EH (cell line): Measurements from ENCODE around the gene EIF4A3.

ENCODE experiments used
- DNase-seq: peaks from one replicate; pipeline ENCODE4 v3.0.0-alpha.2; 2015; ENCODE audit warnings: low read depth

Gene EIF4A3

GRCh38 chr17:80111702-80112470, 35.0 kb downstream of the EIF4A3 start:
- no peak for DNase-seq

- DNase-seq: no peak
Measured at GRCh38 chr17:80110927-80111701, 35.8 kb downstream of the EIF4A3 start.

DNA sequence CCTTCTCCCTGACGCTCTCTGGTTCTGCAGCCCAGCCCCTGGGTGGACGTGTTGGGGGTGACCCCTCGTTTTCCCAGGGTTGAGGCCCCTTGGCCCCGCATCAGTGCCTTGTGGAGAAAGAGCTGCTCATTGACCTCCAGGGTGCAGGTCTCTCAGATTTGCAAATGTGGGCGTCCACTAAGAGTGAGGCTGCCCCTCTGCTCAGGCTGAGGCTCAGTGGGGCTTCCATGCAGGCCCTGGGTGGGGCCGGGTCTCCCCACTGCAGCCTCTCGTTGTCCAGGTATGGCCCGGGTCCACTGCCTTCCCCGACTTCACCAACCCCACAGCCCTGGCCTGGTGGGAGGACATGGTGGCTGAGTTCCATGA, 36.5 kb downstream of the EIF4A3 start:
- no peak for DNase-seq

DNA sequence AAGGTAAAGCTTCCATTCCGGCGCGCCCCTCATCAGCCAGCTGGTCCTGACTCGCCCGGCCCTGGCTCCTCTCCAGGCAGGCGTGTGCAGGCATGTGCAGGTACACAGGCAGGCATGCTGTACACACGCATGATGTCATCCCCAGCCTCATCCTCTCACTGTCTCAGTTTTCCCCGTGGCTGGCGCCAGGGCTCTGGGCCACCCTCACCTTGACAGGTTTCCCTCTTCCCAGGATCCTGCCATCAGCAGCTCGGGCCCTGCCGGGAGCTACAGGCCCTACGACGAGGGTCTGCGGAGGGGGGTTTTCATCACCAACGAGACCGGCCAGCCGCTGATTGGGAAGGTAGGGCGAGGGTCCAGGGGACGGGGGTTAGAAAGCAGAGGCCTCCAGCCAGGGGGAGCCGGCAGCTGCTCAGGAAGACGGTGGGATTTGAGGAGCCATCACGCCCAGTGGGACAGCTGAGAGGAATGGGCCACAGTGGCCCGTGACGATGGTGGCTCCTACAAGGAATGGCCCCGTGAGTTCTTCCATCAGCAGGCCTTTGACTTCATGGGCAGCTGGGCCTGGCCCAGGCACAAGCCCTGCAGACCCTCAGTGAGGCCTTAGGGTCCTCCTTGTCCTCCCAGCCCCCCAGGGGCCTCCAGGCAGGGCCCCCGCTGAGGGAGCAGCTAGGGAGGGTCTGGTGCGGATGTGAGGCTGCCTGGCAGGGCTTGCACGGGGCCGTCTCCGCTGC, 37.0 kb downstream of the EIF4A3 start:
- no peak for DNase-seq

DNA sequence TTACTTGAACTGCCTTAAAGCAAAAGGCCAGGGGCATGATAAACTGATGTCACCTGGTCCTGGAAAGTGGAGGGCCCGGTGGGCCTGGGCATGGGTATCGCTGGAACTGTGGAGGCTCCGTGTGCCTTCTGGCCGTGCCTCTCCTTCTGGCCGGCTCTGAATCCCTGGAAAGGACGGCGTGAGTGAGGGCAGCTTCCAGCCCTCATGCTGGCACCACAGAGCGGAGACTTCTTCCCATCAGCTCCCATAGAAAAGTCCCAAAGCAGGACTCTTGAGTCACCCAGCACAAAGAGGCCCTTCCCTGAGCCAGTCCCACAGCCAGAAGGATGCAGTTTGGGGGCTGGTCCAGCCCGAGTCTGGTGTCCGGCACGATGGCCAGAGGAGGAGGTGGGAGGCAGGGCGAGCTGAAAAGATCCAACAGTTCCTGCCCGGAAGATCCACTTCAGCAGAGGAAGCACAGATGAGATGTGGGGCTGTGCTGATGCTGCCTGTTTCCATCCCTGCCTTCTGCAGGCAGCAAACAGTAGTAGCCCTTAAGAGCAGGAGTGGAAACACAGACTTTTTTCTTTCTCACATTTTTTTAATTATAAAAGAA, 37.8 kb downstream of the EIF4A3 start:
- DNase-seq: no peak

- DNase-seq: no peak
Measured at GRCh38 chr17:80108036-80108971, 38.6 kb downstream of the EIF4A3 start.

DNA sequence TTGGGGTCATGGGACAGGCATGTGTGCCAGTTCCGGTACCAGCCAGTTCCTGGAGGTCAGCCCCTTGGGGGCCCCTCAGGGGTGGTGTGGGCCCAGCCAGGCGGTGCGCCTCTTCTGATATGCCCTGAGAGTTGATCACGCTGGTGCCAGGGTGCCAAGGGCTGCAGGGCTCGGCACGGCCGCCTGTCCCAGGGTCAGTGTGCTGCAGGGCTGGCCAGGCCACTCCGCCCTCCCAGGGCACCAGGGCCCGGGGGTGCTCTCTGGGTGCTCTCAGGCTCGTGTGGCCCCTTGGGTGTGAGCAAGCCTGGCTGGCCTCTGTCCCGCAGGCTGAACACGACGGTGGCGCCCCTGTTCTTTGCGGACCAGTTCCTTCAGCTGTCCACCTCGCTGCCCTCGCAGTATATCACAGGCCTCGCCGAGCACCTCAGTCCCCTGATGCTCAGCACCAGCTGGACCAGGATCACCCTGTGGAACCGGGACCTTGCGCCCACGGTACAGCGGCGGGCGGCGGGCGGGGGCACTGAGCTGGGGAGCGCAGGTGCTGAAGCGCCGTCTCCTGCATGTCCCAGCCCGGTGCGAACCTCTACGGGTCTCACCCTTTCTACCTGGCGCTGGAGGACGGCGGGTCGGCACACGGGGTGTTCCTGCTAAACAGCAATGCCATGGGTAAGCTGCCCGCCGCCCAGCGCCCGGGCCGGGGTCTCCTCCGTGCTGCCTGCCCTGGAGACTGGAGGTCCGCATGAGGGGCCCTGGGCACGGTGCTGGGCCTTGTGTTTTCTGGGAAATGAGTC, 39.5 kb downstream of the EIF4A3 start:
- DNase-seq: no peak

GRCh38 chr17:80106751-80107150, 40.2 kb downstream of the EIF4A3 start:
- DNase-seq: no peak

GRCh38 chr17:80106176-80106575, 40.8 kb downstream of the EIF4A3 start:
- no peak for DNase-seq

DNA sequence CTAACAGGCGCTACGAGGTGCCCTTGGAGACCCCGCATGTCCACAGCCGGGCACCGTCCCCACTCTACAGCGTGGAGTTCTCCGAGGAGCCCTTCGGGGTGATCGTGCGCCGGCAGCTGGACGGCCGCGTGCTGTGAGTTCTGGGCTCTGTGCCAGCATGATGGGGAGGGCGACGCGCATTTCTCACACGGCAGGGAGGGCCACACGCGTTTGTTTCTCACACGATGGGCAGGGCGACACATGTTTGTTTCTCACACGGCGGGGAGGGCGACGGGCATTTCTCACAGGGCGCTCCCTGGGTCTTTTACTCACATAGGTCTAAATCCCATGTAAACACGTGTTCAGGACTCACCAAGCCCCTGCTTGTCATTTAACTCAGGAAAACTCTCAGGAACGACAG, 41.2 kb downstream of the EIF4A3 start:
- peak; percentile 32 for DNase-seq

- no peak for DNase-seq
Measured at GRCh38 chr17:80104956-80105375, 42.0 kb downstream of the EIF4A3 start.

DNA sequence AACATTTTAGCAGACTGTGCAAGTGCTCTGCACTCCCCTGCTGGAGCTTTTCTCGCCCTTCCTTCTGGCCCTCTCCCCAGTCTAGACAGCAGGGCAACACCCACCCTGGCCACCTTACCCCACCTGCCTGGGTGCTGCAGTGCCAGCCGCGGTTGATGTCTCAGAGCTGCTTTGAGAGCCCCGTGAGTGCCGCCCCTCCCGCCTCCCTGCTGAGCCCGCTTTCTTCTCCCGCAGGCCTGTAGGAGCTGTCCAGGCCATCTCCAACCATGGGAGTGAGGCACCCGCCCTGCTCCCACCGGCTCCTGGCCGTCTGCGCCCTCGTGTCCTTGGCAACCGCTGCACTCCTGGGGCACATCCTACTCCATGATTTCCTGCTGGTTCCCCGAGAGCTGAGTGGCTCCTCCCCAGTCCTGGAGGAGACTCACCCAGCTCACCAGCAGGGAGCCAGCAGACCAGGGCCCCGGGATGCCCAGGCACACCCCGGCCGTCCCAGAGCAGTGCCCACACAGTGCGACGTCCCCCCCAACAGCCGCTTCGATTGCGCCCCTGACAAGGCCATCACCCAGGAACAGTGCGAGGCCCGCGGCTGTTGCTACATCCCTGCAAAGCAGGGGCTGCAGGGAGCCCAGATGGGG, 42.5 kb downstream of the EIF4A3 start:
- peak; percentile 27 for DNase-seq

DNA sequence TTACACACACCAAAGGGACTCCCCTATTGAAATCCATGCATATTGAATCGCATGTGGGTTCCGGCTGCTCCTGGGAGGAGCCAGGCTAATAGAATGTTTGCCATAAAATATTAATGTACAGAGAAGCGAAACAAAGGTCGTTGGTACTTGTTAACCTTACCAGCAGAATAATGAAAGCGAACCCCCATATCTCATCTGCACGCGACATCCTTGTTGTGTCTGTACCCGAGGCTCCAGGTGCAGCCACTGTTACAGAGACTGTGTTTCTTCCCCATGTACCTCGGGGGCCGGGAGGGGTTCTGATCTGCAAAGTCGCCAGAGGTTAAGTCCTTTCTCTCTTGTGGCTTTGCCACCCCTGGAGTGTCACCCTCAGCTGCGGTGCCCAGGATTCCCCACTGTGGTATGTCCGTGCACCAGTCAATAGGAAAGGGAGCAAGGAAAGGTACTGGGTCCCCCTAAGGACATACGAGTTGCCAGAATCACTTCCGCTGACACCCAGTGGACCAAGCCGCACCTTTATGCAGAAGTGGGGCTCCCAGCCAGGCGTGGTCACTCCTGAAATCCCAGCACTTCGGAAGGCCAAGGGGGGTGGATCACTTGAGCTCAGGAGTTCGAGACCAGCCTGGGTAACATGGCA, 43.4 kb downstream of the EIF4A3 start:
- DNase-seq: no peak

GRCh38 chr17:80102664-80103448, 44.1 kb downstream of the EIF4A3 start:
- DNase-seq: no peak

- peak; percentile 35 for DNase-seq
Measured at GRCh38 chr17:80101946-80102663, 44.8 kb downstream of the EIF4A3 start.

- peak; percentile 78 for DNase-seq
Measured at GRCh38 chr17:80101011-80101945, 45.6 kb downstream of the EIF4A3 start, which contains the start of gene GAA. Gene GAA, plus strand, starts transcription at chr17:80101581. Its CDS starts 3,006 bp downstream, at chr17:80104587.

- DNase-seq: no peak
Measured at GRCh38 chr17:80100035-80100323, 46.9 kb downstream of the EIF4A3 start.
